ENCODE measurements around the gene AGRN.

- TF ChIP-seq POLR2A (IDR thresholded peaks at IDR 0.05) (no peak), CTCF (IDR thresholded peaks at IDR 0.05) (no peak)
Observed at GRCh38 chr1:997713-997992, 22.3 kb upstream of the AGRN start.
